ENCODE data around the gene C11orf21.
"Not testable (repeated sequence)": the region's sequence is repeated elsewhere in the genome, so short reads cannot be mapped to it uniquely, and the experiment has no call there.

C11orf21 gene

DNA sequence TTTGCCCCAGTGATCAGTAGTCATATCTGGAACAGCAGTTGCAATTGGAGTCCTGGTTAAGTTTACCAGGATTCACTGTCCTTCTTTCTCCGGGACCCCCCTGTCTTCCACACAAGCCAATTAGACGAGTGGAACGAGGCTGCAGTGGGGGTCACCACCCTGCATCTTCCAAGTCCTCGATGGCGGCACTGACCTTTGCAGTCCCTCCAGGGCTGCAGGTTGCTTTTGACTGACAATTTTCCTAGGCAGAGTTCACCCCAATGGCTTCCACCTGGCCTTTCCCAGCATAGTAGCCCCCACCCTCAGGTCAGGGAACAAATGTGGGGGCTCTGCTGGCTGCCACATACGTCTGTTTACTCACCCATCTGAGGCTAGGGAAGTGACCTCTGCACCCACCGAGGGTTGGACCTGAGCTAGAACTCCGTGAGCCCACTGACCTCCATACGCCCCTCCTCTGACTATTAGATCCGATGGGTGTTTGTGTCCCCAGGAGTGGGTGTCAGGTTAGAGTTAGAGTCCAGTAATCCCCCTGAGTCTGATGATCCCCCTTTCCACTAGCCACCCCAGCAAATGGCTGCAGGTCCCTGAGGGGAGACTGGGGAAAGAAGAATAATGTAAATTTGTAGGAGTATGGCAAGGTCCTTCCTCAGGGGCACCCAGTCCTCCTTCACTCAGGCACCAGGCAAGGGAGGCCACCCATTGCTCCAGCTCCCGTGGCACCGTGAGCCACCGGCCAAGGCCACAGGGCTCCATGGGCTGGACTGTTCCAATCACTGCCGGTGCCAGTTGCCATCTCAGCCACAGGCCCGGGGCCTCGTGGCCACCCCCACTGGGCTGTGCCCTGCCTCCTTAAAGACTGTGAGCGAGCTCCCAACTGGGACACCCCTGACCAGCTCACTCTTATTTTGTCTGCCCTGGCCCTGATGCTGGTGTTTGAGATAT is 5.5 kb downstream of the C11orf21 start:
- DNase-seq: no peak

- no peak for DNase-seq
Observed at GRCh38 chr11:2294926-2295290, 6.8 kb downstream of the C11orf21 start.

- DNase-seq: no peak
Observed at GRCh38 chr11:2293984-2294925, 7.5 kb downstream of the C11orf21 start.

GRCh38 chr11:2293531-2293971 is 8.2 kb downstream of the C11orf21 start:
- DNase-seq: no peak

DNA sequence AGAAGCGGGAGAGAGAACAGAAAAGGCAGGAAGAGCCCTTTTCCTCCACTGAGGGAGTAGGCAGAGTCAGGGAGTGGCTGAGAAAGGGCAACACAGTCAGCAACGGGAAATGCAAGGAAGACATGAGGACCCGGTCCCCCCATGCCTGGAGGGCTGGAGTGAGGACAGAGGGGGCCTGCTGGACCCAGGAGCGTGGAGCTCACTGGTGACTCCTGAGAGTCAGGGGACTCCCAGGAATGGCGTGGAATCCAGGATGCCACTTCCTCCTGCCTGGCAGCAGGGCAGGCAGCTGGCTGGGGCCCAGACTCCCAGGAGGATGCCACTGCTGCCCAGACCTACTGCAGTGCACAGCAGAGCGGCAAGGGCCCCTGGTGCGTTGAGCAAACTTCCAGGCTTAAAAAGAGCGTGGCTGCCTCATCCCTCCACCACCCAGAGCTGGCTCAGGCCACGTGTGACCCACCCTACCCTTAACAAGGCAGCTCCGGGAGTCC is 11.3 kb downstream of the C11orf21 start:
- DNase-seq: no peak

GRCh38 chr11:2289859-2290258 is 11.9 kb downstream of the C11orf21 start:
- DNase-seq: no peak

DNA sequence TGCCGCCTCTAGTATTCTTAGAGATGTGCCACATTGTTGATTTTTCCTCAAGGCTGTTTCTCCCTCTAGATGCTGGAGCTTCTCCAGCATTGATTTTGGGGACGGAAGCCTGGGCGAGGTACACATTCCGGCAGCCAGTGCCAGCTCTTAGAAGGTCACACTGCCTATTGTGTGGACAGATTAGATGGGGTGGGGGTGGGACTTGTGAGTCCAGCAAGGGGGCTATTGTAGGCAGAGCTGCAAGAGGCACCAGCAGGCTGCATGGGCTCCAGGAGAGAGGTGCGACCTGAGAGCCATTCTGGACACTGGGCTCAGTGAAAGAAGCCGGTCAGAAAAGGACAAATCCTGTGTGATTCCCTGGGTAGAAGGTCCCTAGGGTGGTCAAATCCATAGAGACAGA is 12.4 kb downstream of the C11orf21 start:
- no peak for DNase-seq

DNA sequence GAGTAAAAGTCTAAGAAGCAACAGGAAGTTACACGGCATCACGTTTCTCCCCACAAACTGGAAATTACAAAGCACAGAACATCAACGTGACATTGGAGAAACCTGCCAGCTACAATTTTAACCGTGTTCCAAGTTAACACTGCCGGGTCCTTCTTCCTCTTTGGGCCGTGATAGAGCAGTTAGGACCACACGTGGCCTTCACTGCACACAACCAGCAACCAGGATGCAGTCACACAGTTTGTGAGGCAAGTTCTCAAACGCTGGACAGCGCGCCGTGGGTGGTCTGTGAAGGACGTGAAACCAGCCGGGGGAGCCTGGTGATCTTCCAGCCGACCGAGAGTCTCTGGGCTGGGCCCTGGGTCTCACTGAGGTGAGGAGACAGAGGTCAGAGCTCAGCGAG is 14.6 kb downstream of the C11orf21 start:
- no peak for DNase-seq

DNA sequence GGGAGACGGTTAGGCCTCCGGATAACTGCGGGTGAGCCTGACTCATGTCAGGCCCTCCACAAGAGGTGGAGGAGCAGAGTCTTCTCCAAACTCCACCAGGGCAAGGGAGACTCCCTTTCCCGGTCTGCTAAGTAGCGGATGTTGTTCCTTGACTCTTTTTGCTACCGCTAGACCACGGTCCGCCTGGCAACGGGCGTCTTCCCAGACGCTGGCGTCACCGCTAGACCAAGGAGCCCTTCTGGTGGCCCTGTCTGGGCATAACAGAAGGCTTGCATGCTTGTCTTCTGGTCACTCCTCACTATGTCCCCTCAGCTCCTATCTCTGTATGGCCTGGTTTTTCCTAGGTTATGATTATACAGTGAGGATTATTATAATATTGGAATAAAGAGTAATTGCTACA is 15.4 kb downstream of the C11orf21 start:
- not testable (repeated sequence) for DNase-seq

- DNase-seq: no peak
Observed at GRCh38 chr11:2280208-2280607, 21.5 kb downstream of the C11orf21 start.

GRCh38 chr11:2277933-2278523 is 23.7 kb downstream of the C11orf21 start:
- no peak for DNase-seq

DNA sequence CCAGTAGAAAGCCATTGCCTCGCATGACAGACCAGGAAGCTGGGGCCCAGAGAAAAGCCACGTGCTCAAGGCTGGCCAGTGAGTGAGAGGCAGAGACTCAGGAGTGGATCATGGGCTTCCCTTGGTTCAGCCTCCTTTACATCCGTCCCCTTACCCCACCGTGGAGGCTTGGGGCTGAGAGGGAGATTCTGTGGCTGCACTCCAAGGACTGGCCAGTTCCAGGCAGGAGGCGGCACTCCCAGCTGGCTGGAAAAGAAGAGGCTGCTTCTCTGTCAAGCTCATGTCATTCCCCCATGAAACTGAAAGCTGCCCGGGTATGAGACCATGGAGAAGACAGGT is 24.7 kb downstream of the C11orf21 start:
- DNase-seq: no peak

DNA sequence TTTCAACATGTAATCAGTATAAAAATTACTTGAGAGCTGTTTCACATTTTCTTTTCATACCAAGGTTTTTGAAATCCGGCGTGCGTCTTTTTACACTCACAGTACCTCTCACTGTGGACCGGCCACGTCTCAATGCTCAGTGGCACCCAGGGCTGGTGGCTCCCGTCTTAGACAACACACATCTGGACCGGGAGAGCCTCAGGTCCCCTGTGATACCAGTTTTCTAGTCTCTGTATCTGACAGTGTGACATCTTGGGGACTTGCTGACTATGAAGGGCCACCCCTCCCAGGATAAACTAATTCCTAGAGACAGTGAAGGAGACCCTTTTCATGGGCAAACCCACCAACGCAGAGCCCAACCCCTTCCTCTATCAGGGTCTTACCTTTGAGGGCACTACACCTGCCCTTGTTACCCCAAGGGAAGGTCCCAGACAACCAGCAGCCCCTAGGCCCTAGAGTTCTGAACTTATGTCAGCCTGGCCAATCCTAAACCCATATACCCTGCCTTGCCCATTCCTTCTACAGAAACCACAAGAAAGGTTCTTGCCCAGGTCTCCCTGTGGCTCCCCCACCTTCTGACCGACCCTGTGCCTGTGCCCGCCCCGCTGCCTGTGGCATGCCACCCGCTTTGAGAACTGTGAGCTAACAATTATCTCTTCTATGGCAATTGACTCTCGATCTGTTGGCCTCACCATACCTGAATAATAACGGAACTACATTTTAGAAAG is 25.3 kb downstream of the C11orf21 start:
- no peak for DNase-seq

- DNase-seq: no peak
Observed at GRCh38 chr11:2275334-2276279, 26.1 kb downstream of the C11orf21 start.

- no peak for DNase-seq
Observed at GRCh38 chr11:2273771-2274170, 27.9 kb downstream of the C11orf21 start.

DNA sequence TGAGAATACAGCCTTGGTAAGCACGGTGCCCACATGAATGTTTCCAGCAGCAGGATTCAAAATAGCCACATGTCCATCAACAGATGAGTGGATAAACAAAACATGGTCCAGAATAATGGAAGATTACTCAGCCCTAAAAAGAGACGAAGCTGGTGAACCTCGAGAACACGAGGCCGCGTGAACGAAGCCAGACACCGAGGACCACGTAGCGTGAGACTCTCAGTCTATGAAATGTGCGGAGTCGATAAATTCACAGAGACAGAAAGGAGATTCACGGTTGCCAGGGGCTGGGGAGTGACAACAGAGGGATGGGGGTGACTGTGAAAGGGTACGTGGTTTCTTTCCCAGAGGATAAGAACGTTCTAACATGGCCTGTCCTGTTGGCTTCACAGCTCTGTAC is 28.4 kb downstream of the C11orf21 start:
- DNase-seq: no peak

DNA sequence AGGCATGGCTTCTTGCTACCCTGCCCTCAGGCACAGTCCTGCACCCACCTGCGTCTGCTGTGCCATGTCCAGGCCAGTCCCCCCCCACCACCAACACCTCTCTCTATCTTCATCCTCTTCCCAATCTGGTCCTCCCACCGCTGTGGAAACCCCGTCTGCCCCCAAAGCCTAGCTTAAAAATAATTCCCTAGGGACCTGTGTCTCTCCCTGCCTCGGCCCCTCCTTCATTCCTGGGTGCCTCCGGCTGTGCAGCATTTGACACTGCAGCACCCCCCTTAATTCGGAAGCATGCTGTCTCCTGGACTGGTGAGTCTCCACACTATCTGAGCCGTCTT is 28.8 kb downstream of the C11orf21 start:
- DNase-seq: no peak

- DNase-seq: no peak
Observed at GRCh38 chr11:2272228-2272945, 29.3 kb downstream of the C11orf21 start.

DNA sequence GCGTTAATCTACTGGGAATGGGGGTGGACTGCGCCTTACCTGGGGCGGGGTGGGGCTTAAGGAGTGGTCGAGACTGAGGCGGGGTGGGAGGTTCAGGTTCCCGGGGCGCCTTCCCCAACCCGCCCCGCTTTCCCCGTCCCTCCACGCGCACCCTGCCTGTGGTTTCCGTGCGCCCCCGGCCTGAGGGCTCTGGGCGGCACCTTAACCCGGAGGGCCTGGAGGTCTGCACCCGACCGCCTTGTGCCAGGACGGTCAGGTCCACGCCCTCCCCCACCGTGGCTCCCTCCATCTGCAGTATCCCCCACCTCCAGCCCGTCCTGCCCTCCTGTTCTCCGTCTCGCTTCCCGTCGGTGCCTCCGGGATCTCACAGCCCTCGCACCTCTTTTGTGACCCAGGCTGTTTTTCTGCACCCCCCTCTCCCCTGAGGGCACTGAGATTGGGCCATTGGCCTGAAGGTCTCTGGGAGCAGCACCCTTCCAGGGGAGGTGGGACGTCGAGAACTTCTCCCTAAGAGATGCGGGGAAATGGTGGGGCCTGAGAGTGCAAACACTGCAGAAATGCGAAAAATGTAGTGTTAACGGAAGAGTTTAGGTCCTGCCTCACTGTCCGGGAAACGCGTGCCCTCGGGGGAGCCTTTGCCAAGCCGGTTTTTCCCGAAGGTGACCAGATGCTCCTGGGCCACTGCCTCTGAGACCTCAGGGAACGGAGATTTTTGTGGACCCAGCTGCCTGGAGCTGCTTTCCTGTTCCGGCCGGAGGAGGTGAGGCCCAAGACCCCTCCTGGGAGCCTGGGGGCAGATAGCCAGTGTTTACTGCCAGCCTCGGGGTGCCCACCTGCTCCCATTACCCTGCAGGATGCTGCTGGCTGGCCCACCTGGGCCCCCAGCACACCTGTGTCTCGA is 30.1 kb downstream of the C11orf21 start:
- DNase-seq: no peak

DNA sequence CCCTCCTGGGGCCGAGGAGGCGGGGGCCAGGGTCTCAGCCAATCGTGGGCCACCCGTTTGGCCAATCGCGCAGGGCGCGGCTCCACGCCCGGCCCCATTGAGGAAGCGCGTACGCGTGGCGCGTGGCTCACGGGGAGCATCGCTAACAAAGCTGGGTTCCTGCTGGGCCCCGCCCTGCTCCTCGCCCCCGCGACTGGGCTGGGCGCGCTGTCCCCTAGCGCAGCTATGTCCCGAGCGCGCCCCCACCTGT is 30.7 kb downstream of the C11orf21 start:
- peak in 1 of 2 donors; percentile 39 for DNase-seq

All from stimulated activated CD4-positive, alpha-beta T cell treated with anti-CD3 and anti-CD28 coated beads, Interleukin-2, amount 100 ng/mL, for 48 hours (primary cell).